ENCODE measurements around the gene PPP1R2B. TPM values are rescaled to one million over a fixed set of nuclear protein-coding genes. Genes with fewer than 3 reads are reported as not detected.

Gene PPP1R2B
- total RNA-seq, 1 experiment from 2014 or later: not detected

DNA sequence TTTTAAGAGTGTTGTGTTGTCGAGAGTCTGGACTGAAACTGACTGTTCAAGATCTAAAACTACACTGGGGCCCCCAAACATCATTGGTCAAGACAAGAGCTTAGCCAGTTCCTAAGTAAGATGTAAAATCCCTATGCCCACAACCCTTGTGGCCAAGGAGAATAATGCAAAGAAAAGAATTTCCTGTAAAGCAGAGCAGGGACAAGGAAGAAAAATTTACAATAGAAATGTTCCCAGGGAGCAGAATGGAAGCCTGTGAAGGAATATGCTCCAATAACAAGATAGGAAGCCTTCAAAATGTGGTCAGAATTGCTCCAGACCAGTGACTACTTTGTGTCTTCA is 20.4 kb downstream of the PPP1R2B start:
- no peak for DNase-seq (ENCODE audit: extremely low read depth, low read depth)

GRCh38 chr5:156871212-156871611 is 21.1 kb downstream of the PPP1R2B start:
- no peak for DNase-seq (ENCODE audit: extremely low read depth, low read depth)

GRCh38 chr5:156879665-156880285 is 29.7 kb downstream of the PPP1R2B start:
- DNase-seq (ENCODE audit: extremely low read depth, low read depth): no peak

GRCh38 chr5:156883316-156883875 is 33.3 kb downstream of the PPP1R2B start:
- DNase-seq (ENCODE audit: extremely low read depth, low read depth): no peak

- DNase-seq (ENCODE audit: extremely low read depth, low read depth): no peak
Measured at GRCh38 chr5:156888520-156888919, 38.4 kb downstream of the PPP1R2B start.

GRCh38 chr5:156892223-156892622 is 42.1 kb downstream of the PPP1R2B start:
- no peak for DNase-seq (ENCODE audit: extremely low read depth, low read depth)

- no peak for DNase-seq (ENCODE audit: extremely low read depth, low read depth)
Measured at GRCh38 chr5:156892864-156893263, 42.8 kb downstream of the PPP1R2B start.

- DNase-seq (ENCODE audit: extremely low read depth, low read depth): no peak
Measured at GRCh38 chr5:156893517-156893916, 43.4 kb downstream of the PPP1R2B start.

DNA sequence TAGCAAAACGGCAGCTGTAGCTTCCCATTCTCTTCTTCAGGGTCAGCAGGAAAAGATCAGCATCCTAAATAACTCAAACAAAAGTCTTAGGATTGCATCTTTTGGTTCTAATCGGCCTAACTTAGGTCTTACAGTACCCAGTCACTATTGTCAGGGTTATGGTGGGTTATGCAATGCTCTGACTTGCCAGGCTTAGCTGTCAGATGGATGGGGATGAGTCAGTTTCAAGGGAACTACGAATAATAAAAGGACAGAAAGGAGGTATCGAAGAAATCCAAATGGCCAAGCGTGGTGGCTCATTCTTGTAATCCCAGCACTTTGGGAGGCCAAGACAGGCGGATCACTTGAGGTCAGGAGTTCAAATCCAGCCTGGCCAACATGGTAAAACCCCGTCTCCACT is 46.5 kb downstream of the PPP1R2B start:
- DNase-seq (ENCODE audit: extremely low read depth, low read depth): no peak

Small RNAs within 50 kb of the gene (small RNA-seq; reads per million reads assigned to genes)
- 0 reads per million in 2 experiments for gene RNU6-556P

Other genes starting within 250 kb of the PPP1R2B start
- not detected in 2 replicates for gene TIMD4, start 112.9 kb downstream of the PPP1R2B start, total RNA-seq (2014; rRNA removed; shearing (Covaris generic))
- gene HAVCR1, start 208.8 kb downstream of the PPP1R2B start, total RNA-seq (2014; rRNA removed; shearing (Covaris generic)): not detected in 2 replicates

All from NCI-H460 (cell line).